Cerebellar nuclear complex (tissue), 1 donor: ENCODE results near the gene NAALADL2.
A peak's percentile ranks its signal among the peaks of the same experiment; 100 is the strongest.

Source experiments
- DNase-seq, 2 experiments: peaks; one replicate each; lab custom pipeline; 2025; lab: John Stamatoyannopoulos, UW

NAALADL2 gene

DNA sequence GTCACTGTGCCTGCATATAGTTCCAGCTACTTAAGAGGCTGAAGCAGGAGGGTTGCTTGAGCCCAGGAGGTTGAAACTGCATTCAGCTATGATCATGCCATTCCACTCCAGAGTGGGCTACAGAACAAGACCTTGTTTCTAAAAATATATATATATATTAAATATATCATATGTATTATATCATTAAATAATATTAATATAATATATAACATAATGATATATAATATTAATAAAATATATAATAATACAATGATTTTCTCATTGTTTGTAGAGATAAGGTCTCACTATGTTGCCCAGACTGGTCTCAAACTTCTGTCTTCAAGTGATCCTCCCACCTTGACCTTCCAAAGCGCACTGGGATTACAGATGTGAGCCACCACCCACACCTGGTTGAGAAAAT is 101.8 kb downstream of the NAALADL2 start:
- no peak for DNase-seq

GRCh38 chr3:174973465-174973864 is 114.3 kb downstream of the NAALADL2 start:
- DNase-seq, result no peak

GRCh38 chr3:174986685-174987084 is 127.6 kb downstream of the NAALADL2 start:
- DNase-seq, result no peak

DNA sequence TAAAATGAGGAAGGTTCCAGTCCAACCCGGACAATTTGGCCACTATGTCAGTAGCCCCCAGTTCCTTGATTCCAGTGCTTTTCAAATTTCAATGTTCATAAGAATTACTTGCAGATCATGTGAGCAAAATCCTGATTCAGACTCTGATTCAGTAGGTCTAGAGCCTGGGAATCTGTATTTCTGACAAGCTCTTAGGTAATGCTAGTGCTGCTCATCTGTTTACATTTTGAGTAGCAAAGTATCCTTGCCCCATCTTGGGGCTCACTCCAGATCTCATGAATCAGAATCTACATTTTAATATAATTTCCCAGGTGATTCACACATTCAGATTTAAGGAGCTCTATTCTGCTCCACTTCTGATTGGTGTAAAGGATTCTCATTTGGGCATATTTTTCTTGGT is 142.0 kb downstream of the NAALADL2 start:
- DNase-seq, result no peak

DNA sequence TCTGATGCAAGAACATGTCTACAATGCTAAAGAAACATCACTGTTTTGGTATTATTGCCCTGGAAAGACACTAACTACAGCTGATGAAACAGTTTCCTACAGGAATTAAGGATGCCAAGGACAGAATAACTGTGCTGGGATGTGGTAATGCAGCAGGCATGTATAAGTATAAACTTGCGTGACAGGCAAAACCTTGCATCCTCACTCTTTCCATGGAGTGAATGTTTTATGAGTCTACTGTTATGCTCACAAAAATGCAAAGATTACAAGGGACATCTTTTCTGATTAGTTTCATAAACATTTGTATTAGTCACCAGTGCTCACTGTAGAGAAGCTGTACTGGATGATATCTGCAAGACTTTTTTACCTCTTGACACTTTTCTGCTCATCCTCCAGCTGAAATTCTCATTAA is 143.6 kb downstream of the NAALADL2 start:
- no peak for DNase-seq

- DNase-seq, result no peak
Measured at GRCh38 chr3:175003590-175003989, 144.5 kb downstream of the NAALADL2 start.

GRCh38 chr3:175005193-175005592 is 146.1 kb downstream of the NAALADL2 start:
- no peak for DNase-seq

GRCh38 chr3:175005881-175006280 is 146.7 kb downstream of the NAALADL2 start:
- no peak for DNase-seq

DNA sequence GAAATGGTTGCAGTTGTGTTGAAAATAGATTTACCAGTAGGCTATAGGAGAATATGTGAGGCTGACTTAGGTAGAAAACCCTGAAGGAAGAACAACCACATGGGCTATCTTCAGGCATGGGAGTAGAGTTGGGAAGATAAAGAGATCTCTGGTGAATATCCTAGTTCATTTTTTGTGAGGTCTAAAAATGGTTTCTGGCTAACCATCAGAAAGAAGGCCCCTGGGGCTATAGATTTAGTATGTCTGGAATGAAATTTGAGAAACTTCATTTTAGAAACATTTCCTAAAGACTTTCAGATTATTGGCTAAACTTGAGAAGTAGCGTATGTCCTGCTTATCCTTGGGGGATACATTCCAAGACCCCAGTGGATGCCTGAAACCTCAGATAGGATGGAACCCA is 148.2 kb downstream of the NAALADL2 start:
- no peak for DNase-seq

DNA sequence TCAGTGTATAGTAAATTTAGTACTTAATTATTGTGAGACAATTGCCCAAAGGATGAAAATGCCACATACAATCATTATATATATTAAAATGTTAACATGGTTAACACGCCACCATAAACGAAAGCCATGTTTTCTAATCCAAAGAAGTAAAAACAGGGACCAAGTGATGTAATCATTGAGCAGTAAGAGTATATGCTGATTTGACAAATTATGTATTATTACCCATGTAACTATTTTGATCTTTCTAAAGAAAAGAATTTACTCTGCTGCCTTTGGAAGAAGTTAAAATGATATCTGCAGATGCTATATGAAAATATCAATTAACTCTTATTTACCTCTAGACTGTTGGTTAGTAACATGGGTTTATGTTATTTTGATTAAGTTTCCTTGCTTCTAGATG is 150.2 kb downstream of the NAALADL2 start:
- DNase-seq, result no peak

DNA sequence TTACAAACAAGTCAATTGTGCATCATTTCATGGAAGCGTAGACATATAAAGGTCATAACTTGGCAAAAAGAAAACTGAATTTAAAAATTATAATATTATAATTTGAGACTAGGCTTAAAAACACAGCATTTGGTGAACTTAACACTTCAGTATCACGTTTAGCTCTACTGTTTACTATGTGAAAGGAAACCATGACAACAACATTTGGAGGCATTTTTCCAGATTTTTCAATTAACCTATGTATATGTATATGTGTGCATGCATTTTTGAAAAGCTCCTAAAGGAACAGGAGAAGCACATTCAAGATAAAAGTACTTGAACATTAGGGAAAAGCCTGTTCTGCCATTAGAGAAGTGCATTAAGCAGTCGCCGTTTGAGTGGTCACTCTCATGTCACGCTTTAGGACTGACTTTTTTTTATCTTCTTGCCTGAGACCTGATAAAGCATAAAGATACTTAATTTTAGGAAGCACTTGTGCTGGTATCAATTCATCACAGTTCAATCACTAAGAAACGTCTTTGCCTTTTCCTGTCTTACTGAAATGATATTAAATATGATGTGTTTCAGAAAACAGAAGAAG is 156.0 kb downstream of the NAALADL2 start:
- DNase-seq, result no peak

- no peak for DNase-seq
Measured at GRCh38 chr3:175018946-175019727, 160.0 kb downstream of the NAALADL2 start.

GRCh38 chr3:175020101-175020500 is 161.0 kb downstream of the NAALADL2 start:
- DNase-seq, result no peak

DNA sequence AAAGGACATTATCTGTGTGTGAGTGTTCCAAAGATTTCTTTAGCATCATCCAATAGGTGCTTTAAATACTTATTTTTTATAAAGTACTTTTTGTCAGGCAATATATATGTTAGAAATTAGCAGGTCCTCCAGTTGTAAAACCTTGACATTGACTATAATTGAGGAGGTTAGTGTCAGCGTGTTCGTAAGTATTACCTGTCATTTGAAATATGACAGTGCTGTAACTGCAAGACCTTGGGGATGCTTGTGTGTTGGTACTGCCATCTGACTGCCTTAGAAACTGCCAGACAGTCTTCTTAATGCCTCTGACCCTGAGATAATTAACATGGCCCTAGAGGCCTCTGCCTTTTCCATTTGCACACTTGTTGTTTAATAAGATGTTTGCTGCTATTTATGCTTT is 170.7 kb downstream of the NAALADL2 start:
- DNase-seq, result no peak

GRCh38 chr3:175039875-175040274 is 180.7 kb downstream of the NAALADL2 start:
- DNase-seq, result no peak

DNA sequence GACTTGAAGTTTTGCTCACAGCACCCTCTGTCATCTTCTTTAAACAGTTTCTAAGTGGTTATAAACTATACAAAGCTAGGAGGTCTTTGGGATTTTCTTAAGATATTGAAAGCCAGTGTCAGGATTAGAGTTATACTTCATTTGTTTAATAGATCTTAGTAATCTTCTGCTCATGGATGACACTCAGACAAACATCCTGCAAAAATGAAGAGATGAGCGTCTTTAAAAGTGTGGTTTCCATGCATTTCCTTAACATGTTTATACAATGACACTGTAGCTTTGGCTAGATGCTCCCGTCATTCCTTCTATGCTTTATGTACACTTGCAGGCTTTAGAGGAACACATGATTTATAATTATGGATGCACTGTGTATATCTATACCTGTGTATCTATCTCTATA is 182.2 kb downstream of the NAALADL2 start:
- DNase-seq, result no peak

- no peak for DNase-seq
Measured at GRCh38 chr3:175046601-175047000, 187.5 kb downstream of the NAALADL2 start.

DNA sequence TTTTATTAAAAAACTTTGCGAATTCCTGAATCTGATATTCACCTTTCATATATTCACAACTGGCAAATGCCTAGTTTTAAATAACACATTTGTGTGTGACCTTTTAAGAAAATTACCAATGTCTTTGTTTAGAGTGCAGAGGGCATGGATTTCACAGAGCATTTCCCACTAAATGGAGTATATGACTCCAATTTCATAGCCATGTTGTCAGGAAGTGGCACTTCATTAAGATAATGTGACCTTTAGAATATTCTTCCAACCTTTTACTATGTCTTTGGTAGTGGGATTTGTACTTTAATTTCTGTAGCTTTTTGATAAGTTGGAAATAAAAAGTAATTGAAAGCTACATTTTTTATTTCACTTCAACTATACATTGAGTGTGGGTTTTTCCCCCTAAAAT is 188.7 kb downstream of the NAALADL2 start:
- DNase-seq, result no peak

DNA sequence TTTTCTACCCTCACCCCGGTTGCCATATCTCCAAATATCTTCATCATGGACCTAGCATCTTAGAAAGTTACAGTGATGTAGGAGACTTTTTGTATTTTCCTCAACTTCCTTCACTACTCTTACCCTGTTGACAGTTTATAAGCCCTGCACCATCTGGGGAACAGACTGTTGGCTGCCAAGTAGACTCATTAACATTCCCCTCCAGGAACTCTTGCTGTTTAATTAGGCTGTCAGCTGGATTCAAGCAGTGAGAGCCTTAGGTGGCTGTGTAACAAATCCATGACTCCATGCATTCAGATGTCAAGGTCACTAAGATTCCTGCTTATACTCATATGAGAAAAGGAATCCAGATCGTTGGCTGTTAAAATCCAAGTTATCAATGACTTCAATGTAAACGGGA is 198.3 kb downstream of the NAALADL2 start:
- peak in 1 of 2 experiments; percentile 3 for DNase-seq

- no peak for DNase-seq
Measured at GRCh38 chr3:175059788-175060187, 200.7 kb downstream of the NAALADL2 start.

DNA sequence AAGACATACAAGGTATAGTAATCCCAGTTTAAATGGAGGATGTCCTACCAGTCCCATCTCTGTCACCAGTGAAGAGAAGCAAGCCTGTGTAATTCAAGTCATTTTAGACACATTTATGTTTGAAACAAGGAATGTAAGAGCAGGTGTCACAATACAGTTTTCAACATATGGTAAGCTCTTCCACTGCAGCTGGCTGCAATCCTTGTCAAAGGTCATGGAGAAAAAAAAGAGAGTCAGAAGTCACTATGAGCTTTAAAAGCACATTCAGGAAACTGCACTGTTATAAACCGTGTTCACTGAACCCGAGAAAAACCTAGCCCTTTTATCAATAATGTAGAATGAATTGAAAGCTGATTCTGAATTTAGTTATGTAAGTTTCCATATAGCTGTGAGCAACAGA is 206.4 kb downstream of the NAALADL2 start:
- DNase-seq, result no peak

GRCh38 chr3:175066617-175067415 is 207.7 kb downstream of the NAALADL2 start:
- no peak for DNase-seq

GRCh38 chr3:175068587-175068986 is 209.5 kb downstream of the NAALADL2 start:
- DNase-seq, result no peak
